Neural cell (in vitro differentiated cells): ENCODE measurements around the gene PDE8B. TPM values are rescaled to one million over a fixed set of nuclear protein-coding genes. Genes with fewer than 3 reads are reported as not detected.
"Not testable (repeated sequence)": the region's sequence is repeated elsewhere in the genome, so short reads cannot be mapped to it uniquely, and the experiment has no call there.

Source experiments
- H2AFZ ChIP-seq: fragments of 200-600, 300-800 bp; sonication (generic), shearing (Covaris generic); 2 replicates; pipeline ENCODE4 v1.6.0; 2014; ENCODE audit warnings: low read depth, mild to moderate bottlenecking, antibody characterized with exemption, low read length, moderate library complexity
- H3F3A ChIP-seq: fragments of 200-600 bp; shearing (Covaris generic); 2 replicates; pipeline ENCODE4 v1.6.1; 2016; ENCODE audit warnings: mild to moderate bottlenecking, moderate library complexity, mixed read lengths, antibody characterized with exemption, low read length; ENCODE audit not compliant: insufficient read depth, poor library complexity, severe bottlenecking
- H3K27ac ChIP-seq: fragments of 200-600, 300-800 bp; sonication (generic), shearing (Covaris generic); 2 replicates; pipeline ENCODE4 v1.5.1; 2014; ENCODE audit warnings: mild to moderate bottlenecking, low read length, moderate library complexity
- H3K27me3 ChIP-seq: fragments of 300-800, 200-600 bp; sonication (generic), shearing (Covaris generic); 2 replicates; pipeline ENCODE4 v1.6.0; 2014; ENCODE audit warnings: mild to moderate bottlenecking, low read depth, low read length, moderate library complexity; ENCODE audit not compliant: insufficient read depth
- H3K36me3 ChIP-seq: fragments of 300-800, 200-600 bp; sonication (generic), shearing (Covaris generic); 2 replicates; pipeline ENCODE4 v1.5.1; 2014; ENCODE audit warnings: mild to moderate bottlenecking, antibody characterized with exemption, low read length, moderate library complexity; ENCODE audit not compliant: insufficient read depth
- H3K4me2 ChIP-seq: fragments of 300-800, 200-600 bp; sonication (generic), shearing (Covaris generic); 2 replicates; pipeline ENCODE4 v1.6.0; 2014; ENCODE audit warnings: mild to moderate bottlenecking, low read length
- H3K4me3 ChIP-seq: fragments of 300-800, 200-600 bp; sonication (generic), shearing (Covaris generic); 2 replicates; pipeline ENCODE4 v1.5.1; 2014; ENCODE audit warnings: mild to moderate bottlenecking, low read length, moderate library complexity
- H3K79me2 ChIP-seq: fragments of 200-600 bp; shearing (Covaris generic); replicated peaks from 2 replicates; pipeline ENCODE4 v1.6.0; 2014; ENCODE audit warnings: mild to moderate bottlenecking, low read length, moderate library complexity; ENCODE audit not compliant: insufficient read depth
- H3K9ac ChIP-seq: fragments of 300-800, 200-600 bp; sonication (generic), shearing (Covaris generic); 2 replicates; pipeline ENCODE4 v1.6.1; 2016; ENCODE audit warnings: mild to moderate bottlenecking, low read length, mixed read lengths
- H3K9me2 ChIP-seq: fragments of 200-600 bp; shearing (Covaris generic); 2 replicates; pipeline ENCODE4 v1.6.1; 2016; ENCODE audit warnings: mild to moderate bottlenecking, low read length, mixed read lengths; ENCODE audit not compliant: insufficient read depth
- H3K9me3 ChIP-seq: fragments of 200-600, 300-800 bp; sonication (generic), shearing (Covaris generic); 2 replicates; pipeline ENCODE4 v1.6.1; 2016; ENCODE audit warnings: mild to moderate bottlenecking, mixed run types, low read length, moderate library complexity, mixed read lengths
- H4K20me1 ChIP-seq: fragments of 200-600 bp; shearing (Covaris generic); 2 replicates; pipeline ENCODE4 v1.6.1; 2016; ENCODE audit warnings: mild to moderate bottlenecking, mixed run types; ENCODE audit not compliant: insufficient read depth
- CTCF ChIP-seq: fragments of 450-650 bp; IDR thresholded peaks from 2 replicates; pipeline ENCODE4 v1.5.1; 2014; ENCODE audit warnings: antibody characterized with exemption, mild to moderate bottlenecking, moderate library complexity; ENCODE audit not compliant: poor library complexity, severe bottlenecking
- EP300 ChIP-seq: fragments of 450-650 bp; conservative IDR thresholded peaks from 2 replicates; pipeline ENCODE4 v1.6.1; 2014; ENCODE audit warnings: antibody characterized with exemption, mild to moderate bottlenecking, moderate library complexity; ENCODE audit not compliant: poor library complexity, severe bottlenecking
- EZH2 ChIP-seq: fragments of 200-600, 300-800 bp; shearing (Covaris generic), sonication (generic); IDR thresholded peaks from 2 replicates; pipeline ENCODE4 v1.6.1; 2014; ENCODE audit warnings: antibody characterized with exemption, low read length, borderline replicate concordance, mild to moderate bottlenecking; ENCODE audit not compliant: insufficient read depth, poor library complexity, severe bottlenecking
- MXI1 ChIP-seq: fragments of 450-650 bp; conservative IDR thresholded peaks from 2 replicates; pipeline ENCODE4 v1.6.1; 2014; ENCODE audit warnings: antibody characterized with exemption, mild to moderate bottlenecking; ENCODE audit not compliant: poor library complexity, severe bottlenecking
- SMC3 ChIP-seq: fragments of 450-650 bp; conservative IDR thresholded peaks from 2 replicates; pipeline ENCODE4 v1.6.1; 2014; ENCODE audit warnings: antibody characterized with exemption, mild to moderate bottlenecking, moderate library complexity; ENCODE audit not compliant: poor library complexity
- TAF1 ChIP-seq: IDR thresholded peaks from 2 replicates; pipeline ENCODE4 v1.6.1; 2012; ENCODE audit warnings: low read depth
- polyA plus RNA-seq: library from polyadenylated mRNA; depleted of rRNA; stranded (reverse); fragments of >200 nt; gene quantifications from 2 replicates; pipeline ENCODE4 v1.2.3, GENCODE V29; 2014

The PDE8B gene
- polyA plus RNA-seq, 1 donor from 2014 or later = 0.22 TPM

- no peak for TF ChIP-seq MXI1
- no peak for TF ChIP-seq TAF1
- TF ChIP-seq EP300 = no peak
- no peaks in the 10 kb centered on the region for H3F3A ChIP-seq
- H3K4me3 ChIP-seq = no peak overlapping the region
- H3K4me2 ChIP-seq = no peak overlapping the region
- H3K79me2 ChIP-seq = no peaks in the 10 kb centered on the region
- H3K9me3 ChIP-seq = no peaks in the 10 kb centered on the region
- no peaks in the 10 kb centered on the region for H3K27me3 ChIP-seq
- H2AFZ ChIP-seq = no peak overlapping the region
- H3K36me3 ChIP-seq = no peaks in the 10 kb centered on the region
- no peak overlapping the region for H3K9ac ChIP-seq
- H4K20me1 ChIP-seq = no peaks in the 10 kb centered on the region
- no peak overlapping the region for H3K27ac ChIP-seq
- no peaks in the 10 kb centered on the region for H3K9me2 ChIP-seq
Observed at GRCh38 chr5:77379558-77380061, 169.1 kb downstream of the PDE8B start.

- no peaks in the 10 kb centered on the region for H3K9me2 ChIP-seq
- H3K27ac ChIP-seq = no peak overlapping the region
- H3K27me3 ChIP-seq = no peaks in the 10 kb centered on the region
- no peak overlapping the region for H2AFZ ChIP-seq
- no peaks in the 10 kb centered on the region for H3K36me3 ChIP-seq
- no peak overlapping the region for H3K9ac ChIP-seq
- H3K79me2 ChIP-seq = no peaks in the 10 kb centered on the region
- H3K4me3 ChIP-seq = no peak overlapping the region
- no peak overlapping the region for H3K4me2 ChIP-seq
- no peak for TF ChIP-seq EZH2
- H4K20me1 ChIP-seq = no peaks in the 10 kb centered on the region
- H3F3A ChIP-seq = no peaks in the 10 kb centered on the region
- H3K9me3 ChIP-seq = no peaks in the 10 kb centered on the region
Observed at GRCh38 chr5:77380636-77381035, 170.2 kb downstream of the PDE8B start.

GRCh38 chr5:77383336-77383735 is 172.9 kb downstream of the PDE8B start:
- H3K4me3 ChIP-seq, H3F3A ChIP-seq, H3K27me3 ChIP-seq, H4K20me1 ChIP-seq, H2AFZ ChIP-seq, H3K9ac ChIP-seq, H3K36me3 ChIP-seq, H3K9me3 ChIP-seq, H3K4me2 ChIP-seq, H3K79me2 ChIP-seq, H3K9me2 ChIP-seq, H3K27ac ChIP-seq: not testable (repeated sequence)

- not testable (repeated sequence) for H3K4me3 ChIP-seq, H4K20me1 ChIP-seq, H3F3A ChIP-seq, H3K9ac ChIP-seq, H3K27ac ChIP-seq, H3K4me2 ChIP-seq, H3K9me2 ChIP-seq, H3K27me3 ChIP-seq, H3K9me3 ChIP-seq, H2AFZ ChIP-seq, H3K36me3 ChIP-seq, H3K79me2 ChIP-seq
Observed at GRCh38 chr5:77386340-77386739, 175.9 kb downstream of the PDE8B start.

- no peaks in the 10 kb centered on the region for H3K79me2 ChIP-seq
- H3K4me2 ChIP-seq = no peak overlapping the region
- no peak overlapping the region for H2AFZ ChIP-seq
- no peaks in the 10 kb centered on the region for H4K20me1 ChIP-seq
- no peaks in the 10 kb centered on the region for H3K27me3 ChIP-seq
- no peak overlapping the region for H3K9ac ChIP-seq
- H3K9me3 ChIP-seq = no peaks in the 10 kb centered on the region
- H3K9me2 ChIP-seq = no peaks in the 10 kb centered on the region
- H3K4me3 ChIP-seq = no peak overlapping the region
- H3K36me3 ChIP-seq = no peaks in the 10 kb centered on the region
- TF ChIP-seq CTCF (no peak), SMC3 (no peak)
- H3F3A ChIP-seq = no peaks in the 10 kb centered on the region
- H3K27ac ChIP-seq = no peak overlapping the region
Observed at GRCh38 chr5:77389746-77390145, 179.3 kb downstream of the PDE8B start.
